ENCODE measurements around the gene CCL11. TPM values are rescaled to one million over a fixed set of nuclear protein-coding genes. Genes with fewer than 3 reads are reported as not detected.

The CCL11 gene
- total RNA-seq = not detected in 2 replicates

GRCh38 chr17:34285286-34285792 is at the start of gene CCL11:
CCL11 (plus strand) TSS chr17:34285742; CDS start chr17:34285809, 67 bp downstream.

DNA sequence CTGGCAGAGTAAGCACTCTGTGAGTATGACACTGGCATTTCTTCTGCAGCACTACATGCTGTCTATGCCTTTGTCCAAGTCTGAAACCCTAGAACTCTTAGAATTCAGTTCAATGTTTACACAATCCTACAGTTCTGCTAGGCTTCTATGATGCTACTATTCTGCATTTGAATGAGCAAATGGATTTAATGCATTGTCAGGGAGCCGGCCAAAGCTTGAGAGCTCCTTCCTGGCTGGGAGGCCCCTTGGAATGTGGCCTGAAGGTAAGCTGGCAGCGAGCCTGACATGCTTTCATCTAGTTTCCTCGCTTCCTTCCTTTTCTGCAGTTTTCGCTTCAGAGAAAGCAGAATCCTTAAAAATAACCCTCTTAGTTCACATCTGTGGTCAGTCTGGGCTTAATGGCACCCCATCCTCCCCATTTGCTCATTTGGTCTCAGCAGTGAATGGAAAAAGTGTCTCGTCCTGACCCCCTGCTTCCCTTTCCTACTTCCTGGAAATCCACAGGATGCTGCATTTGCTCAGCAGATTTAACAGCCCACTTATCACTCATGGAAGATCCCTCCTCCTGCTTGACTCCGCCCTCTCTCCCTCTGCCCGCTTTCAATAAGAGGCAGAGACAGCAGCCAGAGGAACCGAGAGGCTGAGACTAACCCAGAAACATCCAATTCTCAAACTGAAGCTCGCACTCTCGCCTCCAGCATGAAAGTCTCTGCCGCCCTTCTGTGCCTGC is 30.7 kb upstream of the CCL11 start, which contains the start of gene CCL2:
TSS of gene CCL2 (plus strand) at position 635 of the 730 bp plus-strand sequence. CDS start at position 700, 65 bp downstream.

GRCh38 chr17:34269969-34270368 is 15.6 kb upstream of the CCL11 start, which contains the start of gene CCL7:
CCL7 (plus strand) TSS chr17:34270221; CDS start chr17:34270291, 70 bp downstream.

DNA sequence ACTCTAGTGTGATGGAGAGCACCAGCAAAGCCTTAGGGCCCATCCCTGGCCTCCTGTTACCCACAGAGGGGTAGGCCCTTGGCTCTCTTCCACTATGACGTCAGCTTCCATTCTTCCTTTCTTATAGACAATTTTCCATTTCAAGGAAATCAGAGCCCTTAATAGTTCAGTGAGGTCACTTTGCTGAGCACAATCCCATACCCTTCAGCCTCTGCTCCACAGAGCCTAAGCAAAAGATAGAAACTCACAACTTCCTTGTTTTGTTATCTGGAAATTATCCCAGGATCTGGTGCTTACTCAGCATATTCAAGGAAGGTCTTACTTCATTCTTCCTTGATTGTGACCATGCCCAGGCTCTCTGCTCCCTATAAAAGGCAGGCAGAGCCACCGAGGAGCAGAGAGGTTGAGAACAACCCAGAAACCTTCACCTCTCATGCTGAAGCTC is 33.5 kb downstream of the CCL11 start, which contains the start of gene CCL8:
TSS of gene CCL8 (plus strand) at position 397 of the 445 bp plus-strand sequence. CDS start 67 bp downstream, outside the sequence.

Other genes with a start within 250 kb of the CCL11 start
- gene CCL2, start 30.5 kb upstream of the CCL11 start, total RNA-seq = 153 and 310 TPM in 2 replicates
- gene CCL7, start 15.5 kb upstream of the CCL11 start, total RNA-seq = 0.38 TPM in 1 of 2 replicates, not detected in the other
- gene CCL8, start 33.7 kb downstream of the CCL11 start, total RNA-seq = 0.13 and 0.16 TPM in 2 replicates
- gene CCL13, start 70.7 kb downstream of the CCL11 start, total RNA-seq = not detected in 2 replicates
- gene CCL1, start 77.5 kb downstream of the CCL11 start, total RNA-seq = not detected in 2 replicates